ENCODE results near the gene SETBP1.

Gene SETBP1

GRCh38 chr18:44938720-44939665, 258.3 kb downstream of the SETBP1 start:
- H3K4me3 ChIP-seq (ENCODE audit: low read depth, low read length), result peak overlapping the region; percentile 42
- no peak for TF ChIP-seq CTCF (IDR thresholded peaks at IDR 0.05; ENCODE audit: low read depth, low read length)
- no peaks in the 10 kb centered on the region for H3K27me3 ChIP-seq
- no peaks in the 10 kb centered on the region for H3K9me3 ChIP-seq
- DNase-seq, result no peak
- H3K36me3 ChIP-seq, result no peaks in the 10 kb centered on the region
- no peaks in the 10 kb centered on the region for H3K4me1 ChIP-seq

DNA sequence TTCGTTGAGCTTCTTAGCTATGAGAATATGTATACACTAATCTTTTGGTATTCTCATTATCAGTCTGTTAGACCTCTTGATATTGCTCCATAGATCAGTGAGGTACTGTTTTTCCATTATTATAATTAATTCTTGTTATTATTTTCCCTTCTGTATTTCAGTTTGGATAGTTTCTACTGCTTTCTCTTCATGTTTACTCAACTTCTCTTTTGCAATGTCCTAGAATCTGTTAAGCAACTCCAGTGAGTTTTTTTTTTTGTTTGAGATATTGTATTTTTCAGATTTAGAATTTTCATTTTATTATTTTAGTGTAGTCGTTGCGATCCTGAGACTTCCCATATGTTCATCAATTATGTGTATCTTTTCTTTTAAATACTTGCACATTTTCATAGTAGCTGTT, 260.8 kb downstream of the SETBP1 start:
- no peaks in the 10 kb centered on the region for H3K4me1 ChIP-seq
- DNase-seq, result no peak
- no peaks in the 10 kb centered on the region for H3K27me3 ChIP-seq
- H3K4me3 ChIP-seq (ENCODE audit: low read depth, low read length), result no peak overlapping the region
- no peaks in the 10 kb centered on the region for H3K36me3 ChIP-seq
- no peaks in the 10 kb centered on the region for H3K9me3 ChIP-seq
- no peak for TF ChIP-seq CTCF (IDR thresholded peaks at IDR 0.05; ENCODE audit: low read depth, low read length)

DNA sequence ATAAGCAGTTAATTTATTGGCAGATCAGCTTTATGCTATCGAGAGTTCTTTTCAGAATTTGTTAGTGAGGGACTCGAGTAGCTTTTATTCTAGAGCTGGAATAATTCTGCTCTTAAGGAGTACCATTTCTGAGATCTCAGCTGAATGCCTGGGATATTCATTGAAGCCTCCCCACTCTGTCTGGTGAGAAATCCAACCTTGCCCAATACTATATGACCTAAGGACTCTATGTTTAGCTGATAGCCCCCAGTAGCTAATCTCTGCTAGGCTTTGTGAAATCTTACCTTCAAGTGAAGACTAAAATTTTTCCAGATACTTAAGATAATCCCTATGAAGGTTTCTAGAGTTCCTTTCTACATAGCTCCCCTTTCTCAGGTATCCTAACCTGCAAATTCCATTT, 261.4 kb downstream of the SETBP1 start:
- H3K4me3 ChIP-seq (ENCODE audit: low read depth, low read length), result no peak overlapping the region
- no peaks in the 10 kb centered on the region for H3K36me3 ChIP-seq
- TF ChIP-seq CTCF (IDR thresholded peaks at IDR 0.05; ENCODE audit: low read depth, low read length), result no peak
- H3K9me3 ChIP-seq, result no peaks in the 10 kb centered on the region
- no peaks in the 10 kb centered on the region for H3K27me3 ChIP-seq
- H3K4me1 ChIP-seq, result no peaks in the 10 kb centered on the region
- DNase-seq, result no peak

DNA sequence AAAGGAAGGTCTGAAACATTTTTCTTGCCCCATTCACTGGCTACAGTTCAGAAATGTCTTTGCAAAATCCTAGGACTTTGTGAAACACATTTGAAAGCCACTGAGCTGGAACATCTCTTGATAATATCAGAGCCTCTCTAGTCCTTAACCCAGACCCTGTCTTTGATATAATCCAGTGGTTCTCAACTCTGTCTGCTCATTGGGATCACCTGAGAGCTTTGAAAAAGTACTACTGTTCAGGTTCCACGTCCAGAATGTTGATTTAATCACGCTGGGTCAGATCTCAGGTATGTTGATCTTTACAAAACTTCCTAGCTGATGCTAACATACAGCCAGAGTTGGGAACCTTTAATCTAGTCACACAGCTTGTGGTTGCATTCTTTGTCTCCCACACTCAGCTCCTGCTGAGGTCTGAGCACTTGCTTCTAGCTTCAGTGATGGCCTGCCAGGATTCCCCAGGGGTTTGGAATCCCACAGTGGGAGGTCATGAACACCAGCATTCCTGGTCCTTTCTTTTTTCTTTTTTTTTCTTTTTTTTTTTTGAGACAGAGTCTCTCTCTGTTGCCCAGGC, 262.7 kb downstream of the SETBP1 start:
- no peak for TF ChIP-seq CTCF (IDR thresholded peaks at IDR 0.05; ENCODE audit: low read depth, low read length)
- no peak for DNase-seq
- Histone ChIP-seq H3K4me3 (ENCODE audit: low read depth, low read length) (no peak overlapping the region), H3K4me1 (no peaks in the 10 kb centered on the region), H3K36me3 (no peaks in the 10 kb centered on the region), H3K9me3 (no peaks in the 10 kb centered on the region), H3K27me3 (no peaks in the 10 kb centered on the region)

GRCh38 chr18:44944461-44944860, 263.8 kb downstream of the SETBP1 start:
- Histone ChIP-seq H3K27me3 (no peaks in the 10 kb centered on the region), H3K4me1 (no peaks in the 10 kb centered on the region), H3K9me3 (no peaks in the 10 kb centered on the region), H3K36me3 (no peaks in the 10 kb centered on the region), H3K4me3 (ENCODE audit: low read depth, low read length) (no peak overlapping the region)
- DNase-seq, result no peak
- no peak for TF ChIP-seq CTCF (IDR thresholded peaks at IDR 0.05; ENCODE audit: low read depth, low read length)

DNA sequence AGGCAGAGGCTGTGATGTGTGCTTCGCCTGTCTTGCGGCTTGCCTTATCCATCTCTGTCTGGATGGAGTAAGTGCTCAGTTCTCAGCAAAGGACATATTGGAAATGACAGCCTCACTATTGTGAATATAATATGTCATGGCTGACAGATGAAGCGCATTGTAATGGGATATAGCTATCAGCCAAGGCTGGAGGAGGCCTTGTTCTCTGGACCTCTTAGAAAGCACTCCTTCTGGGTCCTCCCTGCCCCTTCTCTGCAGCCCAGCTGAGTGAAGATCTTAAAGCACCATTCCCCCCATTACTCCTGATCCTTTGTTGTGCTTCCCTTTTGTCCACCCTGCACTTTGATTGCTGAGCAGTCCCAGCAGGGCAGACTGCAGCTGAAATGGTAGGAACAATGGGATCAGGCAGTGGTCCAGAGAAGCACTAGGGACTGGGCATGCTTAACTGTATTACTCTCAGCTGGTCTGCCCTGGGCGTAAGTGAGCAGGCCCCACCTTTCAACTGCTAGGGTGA, 265.3 kb downstream of the SETBP1 start:
- peak; percentile 16 for DNase-seq
- Histone ChIP-seq H3K36me3 (no peaks in the 10 kb centered on the region), H3K27me3 (no peaks in the 10 kb centered on the region), H3K4me3 (ENCODE audit: low read depth, low read length) (no peak overlapping the region), H3K9me3 (no peaks in the 10 kb centered on the region), H3K4me1 (no peaks in the 10 kb centered on the region)
- no peak for TF ChIP-seq CTCF (IDR thresholded peaks at IDR 0.05; ENCODE audit: low read depth, low read length)
